ENCODE results near the gene WFDC1.
A peak's percentile ranks its signal among the peaks of the same experiment; 100 is the strongest.

WFDC1 gene, protein sequence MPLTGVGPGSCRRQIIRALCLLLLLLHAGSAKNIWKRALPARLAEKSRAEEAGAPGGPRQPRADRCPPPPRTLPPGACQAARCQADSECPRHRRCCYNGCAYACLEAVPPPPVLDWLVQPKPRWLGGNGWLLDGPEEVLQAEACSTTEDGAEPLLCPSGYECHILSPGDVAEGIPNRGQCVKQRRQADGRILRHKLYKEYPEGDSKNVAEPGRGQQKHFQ

GRCh38 chr16:84294531-84295142 is at the start of gene WFDC1:
TSS of gene WFDC1 (plus strand) at chr16:84294878. CDS start at chr16:84294972, 94 bp downstream.
- H3K9me3 Mint-ChIP-seq, result no peaks in the 10 kb centered on the region
- peaks cover 52% of the 10 kb centered on the region for H3K27me3 Mint-ChIP-seq
- H3K4me3 Mint-ChIP-seq, result no peak within 1 kb of the TSS
- H3K36me3 Mint-ChIP-seq (ENCODE audit: low read depth), result no peaks in the 10 kb centered on the region
- no peak within 1 kb of the TSS for H3K27ac Mint-ChIP-seq
- H3K4me1 Mint-ChIP-seq (ENCODE audit: low read depth), result peaks cover 14% of the 10 kb centered on the region

- Mint-ChIP-seq H3K9me3 (no peaks in the 10 kb centered on the region), H3K4me1 (ENCODE audit: low read depth) (no peaks in the 10 kb centered on the region)
Measured at GRCh38 chr16:84245956-84246678, 48.6 kb upstream of the WFDC1 start.

DNA sequence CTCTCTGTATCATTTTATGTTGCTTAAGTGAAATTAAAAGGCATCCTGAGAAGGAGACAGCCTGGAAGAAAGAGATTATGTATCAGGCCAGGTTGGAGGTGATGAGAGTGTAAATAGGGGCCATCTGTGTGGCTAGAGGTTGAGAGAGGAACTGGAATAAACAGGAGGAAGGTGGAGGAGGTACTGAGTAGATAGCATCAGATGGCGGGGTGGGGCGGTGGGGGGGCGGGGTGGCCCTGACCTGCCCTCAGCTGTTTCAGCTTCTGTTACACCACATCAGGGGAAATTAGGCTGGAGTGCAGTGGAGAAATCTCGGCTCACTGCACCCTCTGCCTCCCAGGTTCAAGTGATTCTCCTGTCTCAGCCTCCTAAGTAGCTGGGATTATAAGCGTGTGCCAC is 48.0 kb upstream of the WFDC1 start:
- Mint-ChIP-seq H3K4me3 (no peak overlapping the region), H3K27ac (no peak overlapping the region), H3K36me3 (ENCODE audit: low read depth) (no peaks in the 10 kb centered on the region), H3K4me1 (ENCODE audit: low read depth) (no peaks in the 10 kb centered on the region), H3K9me3 (no peaks in the 10 kb centered on the region), H3K27me3 (peaks cover 15% of the 10 kb centered on the region)

More at GRCh38 chr16:84245956-84246678, 48.6 kb upstream of the WFDC1 start:
- no peak overlapping the region for H3K4me3 Mint-ChIP-seq
- no peaks in the 10 kb centered on the region for H3K36me3 Mint-ChIP-seq (ENCODE audit: low read depth)
- H3K27me3 Mint-ChIP-seq, result peaks cover 15% of the 10 kb centered on the region
- H3K27ac Mint-ChIP-seq, result no peak overlapping the region

GRCh38 chr16:84247331-84247730 is 47.3 kb upstream of the WFDC1 start:
- peaks cover 14% of the 10 kb centered on the region for H3K27me3 Mint-ChIP-seq
- H3K36me3 Mint-ChIP-seq (ENCODE audit: low read depth), result no peaks in the 10 kb centered on the region
- H3K9me3 Mint-ChIP-seq, result no peaks in the 10 kb centered on the region
- H3K4me1 Mint-ChIP-seq (ENCODE audit: low read depth), result no peaks in the 10 kb centered on the region
- H3K4me3 Mint-ChIP-seq, result no peak overlapping the region
- H3K27ac Mint-ChIP-seq, result no peak overlapping the region

DNA sequence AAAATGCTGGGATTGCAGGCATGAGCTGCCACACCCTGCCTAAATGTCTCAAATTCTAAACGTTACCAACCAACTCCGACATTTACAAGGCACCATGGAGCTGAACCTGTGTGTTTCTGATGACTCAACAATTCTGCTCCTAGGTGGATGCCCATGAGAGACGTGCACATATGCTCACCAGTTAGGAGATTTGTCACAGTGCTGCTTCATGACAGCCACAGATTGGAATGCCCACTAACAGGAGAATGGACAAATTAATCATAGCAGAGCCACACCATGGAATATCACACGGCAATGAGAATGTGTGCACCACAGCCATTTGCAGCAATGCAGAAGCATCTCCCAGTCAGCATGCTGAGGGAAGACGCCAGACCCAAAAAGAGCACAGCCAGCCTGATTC is 46.8 kb upstream of the WFDC1 start:
- no peak overlapping the region for H3K27ac Mint-ChIP-seq
- peaks cover 14% of the 10 kb centered on the region for H3K27me3 Mint-ChIP-seq
- H3K9me3 Mint-ChIP-seq, result no peaks in the 10 kb centered on the region
- no peak overlapping the region for H3K4me3 Mint-ChIP-seq
- H3K4me1 Mint-ChIP-seq (ENCODE audit: low read depth), result no peaks in the 10 kb centered on the region
- H3K36me3 Mint-ChIP-seq (ENCODE audit: low read depth), result no peaks in the 10 kb centered on the region

- peaks cover 17% of the 10 kb centered on the region for H3K27me3 Mint-ChIP-seq
- no peak overlapping the region for H3K4me3 Mint-ChIP-seq
- H3K27ac Mint-ChIP-seq, result no peak overlapping the region
- no peaks in the 10 kb centered on the region for H3K4me1 Mint-ChIP-seq (ENCODE audit: low read depth)
- H3K36me3 Mint-ChIP-seq (ENCODE audit: low read depth), result no peaks in the 10 kb centered on the region
- H3K9me3 Mint-ChIP-seq, result no peaks in the 10 kb centered on the region
Measured at GRCh38 chr16:84252184-84252583, 42.5 kb upstream of the WFDC1 start.

DNA sequence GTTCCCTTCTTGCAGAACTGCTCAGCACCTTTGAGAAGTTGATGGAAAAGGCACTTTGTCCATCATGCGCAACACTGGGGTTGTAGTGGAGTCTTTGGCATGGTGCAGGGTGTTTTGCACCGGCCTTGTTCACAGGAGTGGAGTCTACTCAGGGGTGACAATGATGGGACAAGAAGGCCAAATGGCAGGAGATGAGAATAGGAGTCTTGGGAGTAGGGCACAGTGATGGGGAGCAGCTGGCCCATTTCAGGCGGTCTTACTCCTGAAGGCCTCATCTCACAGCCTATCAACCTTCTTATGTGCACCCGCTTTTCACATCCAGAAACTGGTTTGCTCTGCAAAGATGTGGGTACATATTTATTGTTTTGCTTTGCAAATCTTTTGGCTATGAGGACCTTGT is 41.5 kb upstream of the WFDC1 start:
- Mint-ChIP-seq H3K27ac (no peak overlapping the region), H3K4me3 (no peak overlapping the region), H3K9me3 (no peaks in the 10 kb centered on the region), H3K4me1 (ENCODE audit: low read depth) (no peaks in the 10 kb centered on the region), H3K36me3 (ENCODE audit: low read depth) (no peaks in the 10 kb centered on the region), H3K27me3 (peaks cover 21% of the 10 kb centered on the region)

DNA sequence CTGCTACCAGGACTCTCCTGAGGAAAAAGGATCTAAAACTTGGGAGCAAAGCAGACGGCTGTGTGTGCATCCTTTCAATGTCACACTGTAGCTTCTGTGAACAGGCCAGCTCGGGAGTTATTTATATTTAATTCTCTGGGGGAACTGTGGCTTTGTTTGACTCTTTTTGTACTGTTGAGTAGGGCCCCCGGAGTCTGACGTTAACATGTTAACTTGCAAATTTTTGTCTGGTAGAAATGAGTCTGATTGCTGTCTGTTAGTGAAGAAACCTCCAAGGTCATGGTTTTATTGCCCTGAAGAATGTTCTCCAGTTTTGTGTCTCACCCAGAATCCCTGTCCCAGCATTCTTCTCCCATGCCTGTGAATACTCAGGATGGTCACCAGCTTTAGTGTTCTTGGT is 40.6 kb upstream of the WFDC1 start:
- Mint-ChIP-seq H3K27ac (no peak overlapping the region), H3K27me3 (peaks cover 24% of the 10 kb centered on the region), H3K9me3 (peaks cover 6% of the 10 kb centered on the region), H3K4me1 (ENCODE audit: low read depth) (no peaks in the 10 kb centered on the region), H3K4me3 (no peak overlapping the region), H3K36me3 (ENCODE audit: low read depth) (no peaks in the 10 kb centered on the region)

GRCh38 chr16:84255050-84255810 is 39.4 kb upstream of the WFDC1 start:
- no peak overlapping the region for H3K4me3 Mint-ChIP-seq
- H3K27ac Mint-ChIP-seq, result no peak overlapping the region
- H3K4me1 Mint-ChIP-seq (ENCODE audit: low read depth), result no peaks in the 10 kb centered on the region
- peaks cover 25% of the 10 kb centered on the region for H3K27me3 Mint-ChIP-seq
- peaks cover 6% of the 10 kb centered on the region for H3K9me3 Mint-ChIP-seq
- no peaks in the 10 kb centered on the region for H3K36me3 Mint-ChIP-seq (ENCODE audit: low read depth)

DNA sequence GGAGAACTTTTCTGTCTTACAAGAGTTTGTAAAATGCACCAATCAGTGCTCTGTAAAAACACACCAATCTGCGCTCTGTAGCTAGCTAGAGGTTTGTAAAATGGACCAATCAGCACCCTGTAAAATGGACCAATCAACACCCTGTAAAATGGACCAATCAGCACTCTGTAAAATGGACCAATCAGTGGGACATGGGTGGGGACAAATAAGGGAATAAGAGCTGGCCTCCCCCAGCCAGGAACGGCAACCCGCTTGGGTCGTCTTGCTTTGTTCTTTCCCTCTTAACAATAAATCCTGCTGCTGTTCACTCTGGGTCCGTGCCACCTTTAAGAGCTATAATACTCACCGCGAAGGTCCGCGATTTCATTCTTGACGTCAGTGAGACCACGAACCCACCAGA is 36.4 kb upstream of the WFDC1 start:
- Mint-ChIP-seq H3K4me3 (no peak overlapping the region), H3K36me3 (ENCODE audit: low read depth) (no peaks in the 10 kb centered on the region), H3K27ac (no peak overlapping the region), H3K4me1 (ENCODE audit: low read depth) (no peaks in the 10 kb centered on the region), H3K27me3 (peaks cover 27% of the 10 kb centered on the region), H3K9me3 (peaks cover 6% of the 10 kb centered on the region)

- H3K27ac Mint-ChIP-seq, result no peak overlapping the region
- H3K9me3 Mint-ChIP-seq, result peaks cover 6% of the 10 kb centered on the region
- no peak overlapping the region for H3K4me3 Mint-ChIP-seq
- peaks cover 27% of the 10 kb centered on the region for H3K27me3 Mint-ChIP-seq
- no peaks in the 10 kb centered on the region for H3K36me3 Mint-ChIP-seq (ENCODE audit: low read depth)
- no peaks in the 10 kb centered on the region for H3K4me1 Mint-ChIP-seq (ENCODE audit: low read depth)
Measured at GRCh38 chr16:84259691-84260090, 35.0 kb upstream of the WFDC1 start.

GRCh38 chr16:84260766-84261554 is 33.7 kb upstream of the WFDC1 start:
- H3K9me3 Mint-ChIP-seq, result peaks cover 6% of the 10 kb centered on the region
- H3K4me3 Mint-ChIP-seq, result no peak overlapping the region
- H3K27me3 Mint-ChIP-seq, result peaks cover 27% of the 10 kb centered on the region
- no peaks in the 10 kb centered on the region for H3K36me3 Mint-ChIP-seq (ENCODE audit: low read depth)
- H3K4me1 Mint-ChIP-seq (ENCODE audit: low read depth), result no peaks in the 10 kb centered on the region
- H3K27ac Mint-ChIP-seq, result no peak overlapping the region

DNA sequence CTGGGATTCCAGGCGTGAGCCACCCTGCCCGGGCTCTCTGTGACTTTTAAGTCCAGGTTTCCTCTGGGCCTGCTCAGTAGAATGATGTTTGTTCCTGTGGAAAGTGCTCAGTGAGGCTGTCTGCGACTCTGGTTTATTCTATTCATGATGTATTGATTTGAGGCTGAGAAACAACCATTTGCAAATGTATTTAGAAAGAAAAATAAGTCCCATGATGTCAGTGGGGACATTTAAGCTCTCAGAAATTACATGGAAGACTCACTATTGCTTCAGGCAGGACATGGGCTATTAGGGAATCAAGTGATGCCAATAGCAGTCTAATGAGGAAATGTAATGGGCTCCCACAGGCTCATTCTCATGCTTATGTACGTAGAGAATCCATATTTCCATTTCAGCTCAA is 32.6 kb upstream of the WFDC1 start:
- Mint-ChIP-seq H3K4me3 (no peak overlapping the region), H3K4me1 (ENCODE audit: low read depth) (no peaks in the 10 kb centered on the region), H3K9me3 (peaks cover 6% of the 10 kb centered on the region), H3K27me3 (peaks cover 21% of the 10 kb centered on the region), H3K27ac (peak overlapping the region; percentile 8), H3K36me3 (ENCODE audit: low read depth) (no peaks in the 10 kb centered on the region)

GRCh38 chr16:84262939-84263338 is 31.7 kb upstream of the WFDC1 start:
- no peaks in the 10 kb centered on the region for H3K4me1 Mint-ChIP-seq (ENCODE audit: low read depth)
- H3K27me3 Mint-ChIP-seq, result peaks cover 16% of the 10 kb centered on the region

More at GRCh38 chr16:84262939-84263338, 31.7 kb upstream of the WFDC1 start:
- Mint-ChIP-seq H3K36me3 (ENCODE audit: low read depth) (no peaks in the 10 kb centered on the region), H3K9me3 (peaks cover 6% of the 10 kb centered on the region), H3K4me3 (no peak overlapping the region), H3K27ac (no peak overlapping the region)
